Putamen (tissue), 1 donor: ENCODE data around the gene ZSWIM3.
"Not testable (repeated sequence)": the region's sequence is repeated elsewhere in the genome, so short reads cannot be mapped to it uniquely, and the experiment has no call there.

Experiments
- DNase-seq: peaks from one replicate; pipeline ENCODE4 v3.0.0-alpha.2; 2016; ENCODE audit warnings: low spot score

The ZSWIM3 gene

GRCh38 chr20:45861221-45862075, 4.0 kb downstream of the ZSWIM3 start:
- DNase-seq = no peak

GRCh38 chr20:45863543-45864470, 6.4 kb downstream of the ZSWIM3 start:
- DNase-seq = no peak

- DNase-seq = no peak
These were observed 9.0 kb downstream of the ZSWIM3 start for GRCh38 chr20:45866454-45866853.

GRCh38 chr20:45867136-45867818, 9.9 kb downstream of the ZSWIM3 start:
- no peak for DNase-seq

- no peak for DNase-seq
These were observed 10.4 kb downstream of the ZSWIM3 start for GRCh38 chr20:45867819-45868176.

GRCh38 chr20:45872626-45873025, 15.2 kb downstream of the ZSWIM3 start:
- no peak for DNase-seq

- no peak for DNase-seq
These were observed 16.1 kb downstream of the ZSWIM3 start for GRCh38 chr20:45873409-45874103.

- DNase-seq = not testable (repeated sequence)
These were observed 16.7 kb downstream of the ZSWIM3 start for GRCh38 chr20:45874104-45874481.

- no peak for DNase-seq
These were observed 17.2 kb downstream of the ZSWIM3 start for GRCh38 chr20:45874576-45874975.

- DNase-seq = no peak
These were observed 20.8 kb downstream of the ZSWIM3 start for GRCh38 chr20:45878076-45878761.

GRCh38 chr20:45880988-45881788, 23.8 kb downstream of the ZSWIM3 start, which contains the start of gene ZSWIM1:
Gene ZSWIM1, plus strand, starts transcription at chr20:45881227. Its CDS starts 1,366 bp downstream, at chr20:45882593.
- DNase-seq = peak; percentile 99

GRCh38 chr20:45882469-45883099, 25.2 kb downstream of the ZSWIM3 start:
- no peak for DNase-seq

- no peak for DNase-seq
These were observed 25.7 kb downstream of the ZSWIM3 start for GRCh38 chr20:45883100-45883469.

GRCh38 chr20:45886590-45887345, 29.4 kb downstream of the ZSWIM3 start:
- no peak for DNase-seq

GRCh38 chr20:45887346-45887715, 29.9 kb downstream of the ZSWIM3 start, which contains the start of gene SPATA25:
Gene SPATA25, minus strand, starts transcription at chr20:45887622. Its CDS starts 32 bp downstream, at chr20:45887590.
- DNase-seq = no peak

- no peak for DNase-seq
These were observed 31.3 kb downstream of the ZSWIM3 start for GRCh38 chr20:45888681-45889080.

- peak; percentile 42 for DNase-seq
These were observed 32.9 kb downstream of the ZSWIM3 start for GRCh38 chr20:45890077-45890984.
